ENCODE measurements around the gene TRH.
"Not testable (repeated sequence)": the region's sequence is repeated elsewhere in the genome, so short reads cannot be mapped to it uniquely, and the experiment has no call there.

DNA sequence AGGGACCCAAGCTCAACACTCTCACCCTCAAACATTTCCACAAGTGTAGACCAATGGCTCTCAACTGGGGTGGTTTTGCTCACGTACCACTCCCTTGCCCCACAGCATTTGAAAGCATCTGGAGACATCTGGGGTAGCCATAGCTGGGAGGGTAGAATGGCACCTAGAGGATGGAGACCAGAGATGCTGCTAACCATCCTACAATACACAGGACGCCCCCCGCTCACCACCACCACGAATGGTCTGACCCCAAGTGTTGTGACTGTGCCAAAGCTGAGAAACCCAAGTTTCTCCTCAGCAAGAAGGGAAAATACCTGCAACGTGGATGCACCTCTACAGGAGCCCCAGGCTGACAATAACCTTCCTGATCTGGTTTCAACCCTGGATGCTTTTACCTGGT, 24.7 kb downstream of the TRH start:
- TF ChIP-seq TAF1 (IDR thresholded peaks at IDR 0.05; ENCODE audit: borderline replicate concordance, low read depth, low read length); POLR2A (IDR thresholded peaks at IDR 0.05; ENCODE audit: low read depth, low read length); POLR2AphosphoS5 (IDR thresholded peaks at IDR 0.05; ENCODE audit: low read depth, low read length): not testable (repeated sequence)
